ENCODE measurements around the gene CACNA2D3. TPM values are rescaled to one million over a fixed set of nuclear protein-coding genes. Genes with fewer than 3 reads are reported as not detected.

Gene CACNA2D3
- total RNA-seq, 1 experiment from 2014 or later, result not detected

DNA sequence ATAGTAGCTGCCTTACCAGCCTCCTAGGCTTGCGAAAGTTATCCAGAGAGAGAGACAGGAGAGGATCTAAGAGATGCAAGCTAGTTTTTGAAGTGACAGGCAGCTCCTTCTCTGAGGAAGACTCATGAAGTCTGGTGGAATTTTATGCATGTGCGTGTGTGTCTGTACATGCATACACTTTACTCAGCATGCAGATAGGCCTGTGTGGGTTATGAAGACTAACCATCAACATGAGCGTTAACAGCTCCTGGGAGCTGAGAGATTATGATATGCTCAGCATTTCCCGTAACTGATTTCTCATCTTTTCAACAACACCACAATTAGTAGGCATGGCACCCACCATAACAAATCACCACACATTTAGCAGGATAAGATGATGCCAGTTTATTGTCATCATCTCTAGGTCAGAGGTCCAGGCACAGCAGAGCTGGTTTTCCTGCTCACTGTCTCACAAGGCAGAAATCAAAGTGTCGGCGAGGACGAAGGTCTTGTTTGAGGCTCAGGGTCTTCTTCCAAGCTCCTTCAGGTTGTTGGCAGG lies 239.5 kb downstream of the CACNA2D3 start:
- no peaks in the 10 kb centered on the region for H3K36me3 ChIP-seq (ENCODE audit: low read depth, low read length)
- TF ChIP-seq, protein P1, sequence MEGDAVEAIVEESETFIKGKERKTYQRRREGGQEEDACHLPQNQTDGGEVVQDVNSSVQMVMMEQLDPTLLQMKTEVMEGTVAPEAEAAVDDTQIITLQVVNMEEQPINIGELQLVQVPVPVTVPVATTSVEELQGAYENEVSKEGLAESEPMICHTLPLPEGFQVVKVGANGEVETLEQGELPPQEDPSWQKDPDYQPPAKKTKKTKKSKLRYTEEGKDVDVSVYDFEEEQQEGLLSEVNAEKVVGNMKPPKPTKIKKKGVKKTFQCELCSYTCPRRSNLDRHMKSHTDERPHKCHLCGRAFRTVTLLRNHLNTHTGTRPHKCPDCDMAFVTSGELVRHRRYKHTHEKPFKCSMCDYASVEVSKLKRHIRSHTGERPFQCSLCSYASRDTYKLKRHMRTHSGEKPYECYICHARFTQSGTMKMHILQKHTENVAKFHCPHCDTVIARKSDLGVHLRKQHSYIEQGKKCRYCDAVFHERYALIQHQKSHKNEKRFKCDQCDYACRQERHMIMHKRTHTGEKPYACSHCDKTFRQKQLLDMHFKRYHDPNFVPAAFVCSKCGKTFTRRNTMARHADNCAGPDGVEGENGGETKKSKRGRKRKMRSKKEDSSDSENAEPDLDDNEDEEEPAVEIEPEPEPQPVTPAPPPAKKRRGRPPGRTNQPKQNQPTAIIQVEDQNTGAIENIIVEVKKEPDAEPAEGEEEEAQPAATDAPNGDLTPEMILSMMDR (conservative IDR thresholded peaks at IDR 0.05; ENCODE audit: low read depth, low read length), result no peak
- no peak for TF ChIP-seq EZH2phosphoT487 (IDR thresholded peaks at IDR 0.05; ENCODE audit: borderline replicate concordance, low read length)
- H3K4me2 ChIP-seq (ENCODE audit: low read length), result no peak overlapping the region
- H3K4me1 ChIP-seq (ENCODE audit: insufficient read depth, low read length), result no peaks in the 10 kb centered on the region
- H2AFZ ChIP-seq (ENCODE audit: low read length), result no peak overlapping the region
- POLR2A ChIA-PET (ENCODE audit: unreplicated experiment), result no interaction called here
- no peaks in the 10 kb centered on the region for H3K9me3 ChIP-seq (ENCODE audit: low read length)
- intact Hi-C loops (cut with micrococcal nuclease), result no loop called here
- H3K9ac ChIP-seq (ENCODE audit: low read length), result no peak overlapping the region
- BruUV-seq (replicated peaks), result no TSS peak
- H4K20me1 ChIP-seq (ENCODE audit: low read length), result no peaks in the 10 kb centered on the region
- no peaks in the 10 kb centered on the region for H3F3A ChIP-seq (ENCODE audit: low read length, unreplicated experiment)
- H3K27me3 ChIP-seq (ENCODE audit: low read length), result 0 out of 2 replicates have a peak, but pooled peaks cover 6% of the 10 kb centered on the region
- H3K27ac ChIP-seq (ENCODE audit: low read length), result no peak overlapping the region
- no peak for ATAC-seq
- no peak overlapping the region for H3K4me3 ChIP-seq (ENCODE audit: low read length)
- CTCF ChIA-PET, result no interaction called here
- H3K79me2 ChIP-seq (ENCODE audit: low read length), result no peaks in the 10 kb centered on the region
- H3K9me2 ChIP-seq (replicated peaks; ENCODE audit: low read length), result no peaks in the 10 kb centered on the region
- DNase-seq, result no peak

DNA sequence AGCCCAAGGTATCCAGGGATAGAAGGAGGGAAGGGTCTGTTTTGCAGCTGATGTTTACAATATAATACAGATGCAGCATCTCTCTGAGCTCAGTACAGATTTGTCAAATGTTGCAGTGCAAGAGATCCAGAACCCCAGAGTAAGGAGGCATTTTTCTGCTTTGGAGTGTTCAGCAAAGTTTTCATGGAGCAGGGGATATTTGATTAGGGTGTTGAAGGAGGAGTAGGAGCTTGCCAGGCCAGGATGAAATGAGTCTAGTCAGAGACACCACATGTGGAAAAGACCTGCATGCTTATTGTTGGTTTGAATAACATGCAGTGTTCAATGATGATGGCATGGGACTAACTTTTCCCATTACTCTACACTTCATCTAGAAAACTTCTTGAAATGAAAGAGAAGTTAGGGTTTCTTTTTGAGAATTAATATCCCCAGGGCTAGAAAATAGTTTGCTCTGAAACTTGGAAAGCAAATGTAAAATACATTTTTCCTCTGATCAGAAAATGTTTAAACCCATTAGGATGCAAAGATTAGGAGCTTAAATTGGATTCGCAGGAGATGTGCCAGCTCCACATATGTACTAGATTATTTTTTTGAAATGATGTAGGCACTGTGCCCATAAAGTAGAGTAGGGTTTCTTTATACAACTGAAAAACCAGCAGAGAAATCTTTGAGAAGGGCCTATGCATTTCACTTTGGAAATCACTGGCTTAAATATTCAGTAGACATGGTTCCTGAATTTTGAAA lies 243.8 kb downstream of the CACNA2D3 start:
- ChIA-PET CTCF (interaction anchor here (0.5 kb wide), 1 partner anchor 916 kb away, joined by 3 read pairs; no protein-coding TSS in a partner anchor), POLR2A (ENCODE audit: unreplicated experiment) (no interaction called here)
- H3K27me3 ChIP-seq (ENCODE audit: low read length), result peaks cover 36% of the 10 kb centered on the region
- no peak overlapping the region for H3K9ac ChIP-seq (ENCODE audit: low read length)
- H3K79me2 ChIP-seq (ENCODE audit: low read length), result no peaks in the 10 kb centered on the region
- ATAC-seq (no peak), DNase-seq (no peak)
- BruUV-seq (replicated peaks), result no TSS peak
- intact Hi-C loops (cut with micrococcal nuclease), result no loop called here
- no peaks in the 10 kb centered on the region for H3K4me1 ChIP-seq (ENCODE audit: insufficient read depth, low read length)
- no peaks in the 10 kb centered on the region for H3F3A ChIP-seq (ENCODE audit: low read length, unreplicated experiment)
- no peak overlapping the region for H2AFZ ChIP-seq (ENCODE audit: low read length)
- TF ChIP-seq EZH2 (IDR thresholded peaks at IDR 0.05; ENCODE audit: low read length, unreplicated experiment) (no peak), EZH2phosphoT487 (IDR thresholded peaks at IDR 0.05; ENCODE audit: borderline replicate concordance, low read length) (no peak)
- TF ChIP-seq, protein P1 (conservative IDR thresholded peaks at IDR 0.05; ENCODE audit: low read depth, low read length), result no peak
- no peaks in the 10 kb centered on the region for H3K9me3 ChIP-seq (ENCODE audit: low read length)
- no peaks in the 10 kb centered on the region for H3K36me3 ChIP-seq (ENCODE audit: low read depth, low read length)
- H3K27ac ChIP-seq (ENCODE audit: low read length), result no peak overlapping the region
- H3K4me3 ChIP-seq (ENCODE audit: low read length), result no peak overlapping the region
- H4K20me1 ChIP-seq (ENCODE audit: low read length), result no peaks in the 10 kb centered on the region
- H3K4me2 ChIP-seq (ENCODE audit: low read length), result no peak overlapping the region
- no peaks in the 10 kb centered on the region for H3K9me2 ChIP-seq (replicated peaks; ENCODE audit: low read length)

- no TSS peak for BruUV-seq (replicated peaks)
- Histone ChIP-seq H3F3A (ENCODE audit: low read length, unreplicated experiment) (no peaks in the 10 kb centered on the region), H3K36me3 (ENCODE audit: low read depth, low read length) (no peaks in the 10 kb centered on the region), H3K4me3 (ENCODE audit: low read length) (no peak overlapping the region), H3K4me1 (ENCODE audit: insufficient read depth, low read length) (no peaks in the 10 kb centered on the region), H3K79me2 (ENCODE audit: low read length) (no peaks in the 10 kb centered on the region), H3K27ac (ENCODE audit: low read length) (no peak overlapping the region), H3K9me3 (ENCODE audit: low read length) (no peaks in the 10 kb centered on the region), H3K9me2 (replicated peaks; ENCODE audit: low read length) (no peaks in the 10 kb centered on the region), H3K27me3 (ENCODE audit: low read length) (peaks cover 36% of the 10 kb centered on the region), H2AFZ (ENCODE audit: low read length) (no peak overlapping the region), H3K4me2 (ENCODE audit: low read length) (no peak overlapping the region), H3K9ac (ENCODE audit: low read length) (no peak overlapping the region), H4K20me1 (ENCODE audit: low read length) (no peaks in the 10 kb centered on the region)
- intact Hi-C loops (cut with micrococcal nuclease), result no loop called here
- no peak for TF ChIP-seq EZH2 (IDR thresholded peaks at IDR 0.05; ENCODE audit: low read length, unreplicated experiment)
- no peak for TF ChIP-seq EZH2phosphoT487 (IDR thresholded peaks at IDR 0.05; ENCODE audit: borderline replicate concordance, low read length)
- TF ChIP-seq, protein P1 (conservative IDR thresholded peaks at IDR 0.05; ENCODE audit: low read depth, low read length), result no peak
- ATAC-seq, result no peak
- ChIA-PET CTCF (interaction anchor here (0.5 kb wide), 1 partner anchor 916 kb away, joined by 3 read pairs; no protein-coding TSS in a partner anchor), POLR2A (ENCODE audit: unreplicated experiment) (no interaction called here)
- no peak for DNase-seq
Observed at GRCh38 chr3:54366839-54367238, 244.5 kb downstream of the CACNA2D3 start.
